Caki2 (cell line): ENCODE data around the gene TDRD12. TPM values are rescaled to one million over a fixed set of nuclear protein-coding genes. Genes with fewer than 3 reads are reported as not detected.

Source experiments
- DNase-seq: peaks from one replicate; pipeline ENCODE4 v3.0.0-alpha.2; 2015; ENCODE audit warnings: low read depth
- in situ Hi-C: cut with HindIII; loops from 2 replicates; pipeline ENCODE4 v1.10.0; 2016; ENCODE audit warnings: low sequenced_read_pairs, low pct_unique_long_range_greater_than_20kb, mixed read lengths
- total RNA-seq: library from RNA; depleted of rRNA; stranded (reverse); fragments of >200 nt; shearing (Covaris generic); gene quantifications from 2 replicates; pipeline ENCODE4 v1.2.3, GENCODE V29; 2014; ENCODE audit warnings: low replicate concordance; rRNA removed

TDRD12 gene
- 4.4 TPM in 1 of 2 replicates, not detected in the other for total RNA-seq

GRCh38 chr19:32719611-32720059 is at the start of gene TDRD12:
TSS of gene TDRD12 (plus strand) at chr19:32719767. CDS start at chr19:32720073, 306 bp downstream.
- in situ Hi-C loops: no loop called here
- no peak for DNase-seq

- no peak for DNase-seq
- in situ Hi-C loops: no loop called here
These were observed 47.5 kb upstream of the TDRD12 start for GRCh38 chr19:32671883-32672593.

- in situ Hi-C loops: no loop called here
- DNase-seq: no peak
These were observed 46.7 kb upstream of the TDRD12 start for GRCh38 chr19:32672841-32673240.

GRCh38 chr19:32673573-32673972 is 46.0 kb upstream of the TDRD12 start:
- no peak for DNase-seq
- in situ Hi-C loops: no loop called here

GRCh38 chr19:32674153-32674930 is 45.2 kb upstream of the TDRD12 start:
- in situ Hi-C loops: no loop called here
- no peak for DNase-seq

- in situ Hi-C loops: no loop called here
- peak; percentile 99 for DNase-seq
These were observed 44.4 kb upstream of the TDRD12 start, which contains the start of gene ANKRD27 for GRCh38 chr19:32674931-32675719. TSS of gene ANKRD27 (minus strand) at chr19:32675180. CDS start at chr19:32659015, 16,165 bp downstream.

- in situ Hi-C loops: no loop called here
- DNase-seq: no peak
These were observed 43.8 kb upstream of the TDRD12 start, which contains the start of gene RGS9BP for GRCh38 chr19:32675720-32676185. TSS of gene RGS9BP (plus strand) at chr19:32675848. CDS start at chr19:32676264, 416 bp downstream.

GRCh38 chr19:32676186-32676894 is 43.2 kb upstream of the TDRD12 start:
- in situ Hi-C loops: no loop called here
- no peak for DNase-seq

- in situ Hi-C loops: no loop called here
- no peak for DNase-seq
These were observed 42.6 kb upstream of the TDRD12 start for GRCh38 chr19:32676895-32677359.

GRCh38 chr19:32677657-32678056 is 41.9 kb upstream of the TDRD12 start:
- in situ Hi-C loops: no loop called here
- no peak for DNase-seq

GRCh38 chr19:32680986-32681385 is 38.6 kb upstream of the TDRD12 start:
- DNase-seq: no peak
- in situ Hi-C loops: no loop called here

- no peak for DNase-seq
- in situ Hi-C loops: no loop called here
These were observed 37.2 kb upstream of the TDRD12 start for GRCh38 chr19:32682317-32682716.

- in situ Hi-C loops: no loop called here
- DNase-seq: no peak
These were observed 32.6 kb upstream of the TDRD12 start for GRCh38 chr19:32686847-32687475.

GRCh38 chr19:32687681-32688080 is 31.9 kb upstream of the TDRD12 start:
- DNase-seq: no peak
- in situ Hi-C loops: no loop called here

- DNase-seq: no peak
- in situ Hi-C loops: no loop called here
These were observed 31.3 kb upstream of the TDRD12 start for GRCh38 chr19:32688311-32688710.

GRCh38 chr19:32691291-32691951 is 28.1 kb upstream of the TDRD12 start, which contains the start of gene NUDT19:
TSS of gene NUDT19 (plus strand) at chr19:32691821. CDS start at chr19:32691961, 140 bp downstream.
- in situ Hi-C loops: no loop called here
- DNase-seq: peak; percentile 91
